HL-60 (cell line): ENCODE results near the gene DHRS13.
A peak's percentile ranks its signal among the peaks of the same experiment; 100 is the strongest.

Experiments
- DNase-seq, 2 experiments: peaks; one replicate each; pipeline ENCODE4 v3.0.0-alpha.2; 2010 to 2020; ENCODE audit warnings: low read depth in 1 of 2, low spot score in 1 of 2
- H3K27ac ChIP-seq: fragments of 250-450 bp; sonication (Bioruptor Pico); replicated peaks from 2 replicates; pipeline ENCODE4 v1.5.1; 2020; ENCODE audit warnings: mild to moderate bottlenecking, moderate library complexity
- H3K27me3 ChIP-seq: fragments of 250-450 bp; sonication (Bioruptor Pico); 2 replicates; pipeline ENCODE4 v1.5.1; 2021; ENCODE audit warnings: mild to moderate bottlenecking, moderate library complexity; ENCODE audit not compliant: insufficient read depth, poor library complexity, severe bottlenecking
- H3K4me3 ChIP-seq: replicated peaks from 2 replicates; pipeline ENCODE4 v1.5.1; 2011; ENCODE audit warnings: mild to moderate bottlenecking, control low read depth, low read length; ENCODE audit not compliant: insufficient read depth
- CTCF ChIP-seq: IDR thresholded peaks from one replicate; pipeline ENCODE4 v1.5.1; 2011; ENCODE audit warnings: low read length, control low read depth, inconsistent platforms; ENCODE audit not compliant: insufficient read depth
- GABPA ChIP-seq: IDR thresholded peaks from 2 replicates; pipeline ENCODE4 v1.6.1; 2012; ENCODE audit warnings: low read depth
- POLR2AphosphoS5 ChIP-seq: IDR thresholded peaks from 2 replicates; pipeline ENCODE4 v1.6.1; 2012; ENCODE audit warnings: low read depth
- REST ChIP-seq: IDR thresholded peaks from 2 replicates; pipeline ENCODE4 v1.6.1; 2012; ENCODE audit warnings: low read depth; ENCODE audit not compliant: insufficient replicate concordance
- SPI1 ChIP-seq: IDR thresholded peaks from 2 replicates; pipeline ENCODE4 v1.6.1; 2012; ENCODE audit warnings: low read depth, mild to moderate bottlenecking, borderline replicate concordance

Gene DHRS13

GRCh38 chr17:28948873-28949184 is 46.0 kb upstream of the DHRS13 start:
- TF ChIP-seq GABPA (no peak), SPI1 (no peak), REST (no peak), POLR2AphosphoS5 (no peak), CTCF (no peak)
- H3K27me3 ChIP-seq, result no peaks in the 10 kb centered on the region
- no peak for DNase-seq
- H3K4me3 ChIP-seq, result peak overlapping the region; percentile 78
- peak overlapping the region; percentile 91 for H3K27ac ChIP-seq

- Histone ChIP-seq H3K4me3 (peak overlapping the region; percentile 78), H3K27ac (peak overlapping the region; percentile 91), H3K27me3 (no peaks in the 10 kb centered on the region)
- no peak for TF ChIP-seq GABPA
- no peak for TF ChIP-seq SPI1
- no peak for TF ChIP-seq REST
- no peak for TF ChIP-seq CTCF
- no peak for TF ChIP-seq POLR2AphosphoS5
- DNase-seq, result no peak
Measured at GRCh38 chr17:28948342-28948741, 45.5 kb upstream of the DHRS13 start.

GRCh38 chr17:28947639-28948038 is 44.8 kb upstream of the DHRS13 start:
- no peak overlapping the region for H3K4me3 ChIP-seq
- no peak overlapping the region for H3K27ac ChIP-seq
- H3K27me3 ChIP-seq, result no peaks in the 10 kb centered on the region
- no peak for DNase-seq
- TF ChIP-seq SPI1 (no peak), GABPA (no peak), REST (no peak), CTCF (no peak), POLR2AphosphoS5 (no peak)
